DOHH2 (cell line): ENCODE results near the gene USP19.
A peak's percentile ranks its signal among the peaks of the same experiment; 100 is the strongest.

Experiments used
- H3F3A ChIP-seq: fragments of 200-600 bp; sonication (generic), shearing (Covaris generic); 2 replicates; pipeline ENCODE4 v1.6.0; 2016; ENCODE audit warnings: antibody characterized with exemption, mild to moderate bottlenecking; ENCODE audit not compliant: control insufficient read depth, insufficient read depth
- H3K27ac ChIP-seq: fragments of 200-600 bp; sonication (generic); 2 replicates; pipeline ENCODE4 v1.5.1; 2014; ENCODE audit warnings: low read depth, mild to moderate bottlenecking, low read length, moderate library complexity
- H3K27me3 ChIP-seq: fragments of 200-600 bp; sonication (generic); 2 replicates; pipeline ENCODE4 v1.6.1; 2014; ENCODE audit warnings: mild to moderate bottlenecking, low read length, mixed read lengths; ENCODE audit not compliant: control insufficient read depth
- H3K36me3 ChIP-seq: fragments of 200-600 bp; sonication (generic); 2 replicates; pipeline ENCODE4 v1.6.1; 2014; ENCODE audit warnings: mild to moderate bottlenecking, low read length, moderate library complexity, mixed read lengths; ENCODE audit not compliant: control insufficient read depth
- H3K4me1 ChIP-seq: fragments of 200-600 bp; sonication (generic); 2 replicates; pipeline ENCODE4 v1.6.1; 2014; ENCODE audit warnings: mild to moderate bottlenecking, low read length, mixed read lengths; ENCODE audit not compliant: control insufficient read depth
- H3K4me2 ChIP-seq: fragments of 200-600 bp; sonication (generic); 2 replicates; pipeline ENCODE4 v1.6.0; 2014; ENCODE audit warnings: mild to moderate bottlenecking, low read length, moderate library complexity
- H3K4me3 ChIP-seq: fragments of 200-600 bp; sonication (generic); 2 replicates; pipeline ENCODE4 v1.5.1; 2014; ENCODE audit warnings: mild to moderate bottlenecking, low read length, mixed read lengths
- H3K79me2 ChIP-seq: fragments of 200-600 bp; sonication (generic); 2 replicates; pipeline ENCODE4 v1.6.1; 2014; ENCODE audit warnings: mild to moderate bottlenecking, low read length, mixed read lengths; ENCODE audit not compliant: control insufficient read depth
- H3K9me2 ChIP-seq: fragments of 200-600 bp; sonication (generic); replicated peaks from 2 replicates; pipeline ENCODE4 v1.6.1; 2014; ENCODE audit warnings: mild to moderate bottlenecking, low read length, mixed read lengths; ENCODE audit not compliant: control insufficient read depth
- H3K9me3 ChIP-seq: fragments of 200-600 bp; sonication (generic); 2 replicates; pipeline ENCODE4 v1.6.1; 2014; ENCODE audit warnings: antibody characterized with exemption, low read length, mixed read lengths; ENCODE audit not compliant: control insufficient read depth, insufficient read depth
- H4K20me1 ChIP-seq: fragments of 200-600 bp; sonication (generic); 2 replicates; pipeline ENCODE4 v1.6.0; 2014; ENCODE audit warnings: low read depth, mild to moderate bottlenecking, antibody characterized with exemption, low read length, moderate library complexity; ENCODE audit not compliant: control insufficient read depth, insufficient read depth
- CTCF ChIP-seq: fragments of 200-600 bp; sonication (generic); IDR thresholded peaks from one replicate; pipeline ENCODE4 v1.5.1; 2014; ENCODE audit warnings: antibody characterized with exemption, mild to moderate bottlenecking, low read depth, low read length; ENCODE audit not compliant: poor library complexity, severe bottlenecking
- EZH2phosphoT487 ChIP-seq: fragments of 200-600 bp; sonication (generic); IDR thresholded peaks from 2 replicates; pipeline ENCODE4 v1.6.1; 2017; ENCODE audit warnings: borderline replicate concordance, mild to moderate bottlenecking, antibody characterized with exemption, low read length, moderate library complexity, mixed read lengths

USP19 gene

GRCh38 chr3:49120438-49121131 lies at the start of gene USP19:
Gene USP19, minus strand, starts transcription at chr3:49120823. Its CDS starts 1,678 bp downstream, at chr3:49119145.
- Histone ChIP-seq H3K4me2 (peak within 1 kb of the TSS; percentile 92), H3K36me3 (peaks cover 43% of the 10 kb centered on the region), H4K20me1 (no peaks in the 10 kb centered on the region), H3K9me3 (no peaks in the 10 kb centered on the region), H3K4me1 (peaks cover 18% of the 10 kb centered on the region), H3F3A (peaks cover 9% of the 10 kb centered on the region), H3K27me3 (no peaks in the 10 kb centered on the region), H3K4me3 (peak within 1 kb of the TSS; percentile 98), H3K9me2 (no peaks in the 10 kb centered on the region), H3K79me2 (peaks cover 19% of the 10 kb centered on the region), H3K27ac (peak within 1 kb of the TSS; percentile 73)
- TF ChIP-seq CTCF (peak; percentile 13), EZH2phosphoT487 (no peak)

- no peak for TF ChIP-seq EZH2phosphoT487
- TF ChIP-seq CTCF, result no peak
- peaks cover 37% of the 10 kb centered on the region for H3K79me2 ChIP-seq
- no peaks in the 10 kb centered on the region for H3K27me3 ChIP-seq
- no peaks in the 10 kb centered on the region for H4K20me1 ChIP-seq
- peaks cover 29% of the 10 kb centered on the region for H3K36me3 ChIP-seq
- H3F3A ChIP-seq, result no peaks in the 10 kb centered on the region
- H3K9me2 ChIP-seq, result no peaks in the 10 kb centered on the region; the same call in 1 of the 2 replicates
- H3K9me3 ChIP-seq, result peaks cover 7% of the 10 kb centered on the region; the same call in 1 of the 2 replicates
- H3K4me1 ChIP-seq, result peaks cover 23% of the 10 kb centered on the region
- H3K4me3 ChIP-seq, result peak overlapping the region; percentile 84
- peak overlapping the region; percentile 71 for H3K4me2 ChIP-seq
- no peak overlapping the region for H3K27ac ChIP-seq
These were observed 46.3 kb upstream of the USP19 start for GRCh38 chr3:49166752-49167556.

- TF ChIP-seq CTCF, result no peak
- TF ChIP-seq EZH2phosphoT487, result no peak
- peak within 1 kb of the TSS; percentile 84 for H3K4me3 ChIP-seq
- peak within 1 kb of the TSS; percentile 26 for H3K27ac ChIP-seq
- peaks cover 7% of the 10 kb centered on the region; the same call in 1 of the 2 replicates for H3K9me3 ChIP-seq
- peaks cover 35% of the 10 kb centered on the region for H3K36me3 ChIP-seq
- peaks cover 41% of the 10 kb centered on the region for H3K79me2 ChIP-seq
- H3F3A ChIP-seq, result no peaks in the 10 kb centered on the region
- H3K4me2 ChIP-seq, result peak within 1 kb of the TSS; percentile 71
- no peaks in the 10 kb centered on the region for H3K27me3 ChIP-seq
- H4K20me1 ChIP-seq, result no peaks in the 10 kb centered on the region
- no peaks in the 10 kb centered on the region; the same call in 1 of the 2 replicates for H3K9me2 ChIP-seq
- peaks cover 17% of the 10 kb centered on the region for H3K4me1 ChIP-seq
These were observed 45.4 kb upstream of the USP19 start, which contains the start of gene CCDC71 for GRCh38 chr3:49165771-49166751. Gene CCDC71, minus strand, starts transcription at chr3:49166331. Its CDS starts 2,123 bp downstream, at chr3:49164208.
